Sigmoid colon (tissue), 3 donors: ENCODE measurements around the gene XYLT1.

ENCODE experiments used
- POLR2A ChIP-seq, 2 donors: fragments of 450-650 bp; IDR thresholded peaks; one replicate each; pipeline ENCODE4 v1.6.1; 2016; ENCODE audit warnings: antibody characterized with exemption in 2 of 2, mild to moderate bottlenecking in 2 of 2, moderate library complexity in 2 of 2
- TF ChIP-seq, protein P1 (sequence below), 4 experiments: fragments of 450-650 bp in 3 of 4; fragments of 200-600 bp in 1 of 4; IDR thresholded peaks; one replicate each; pipeline ENCODE4 v1.5.1; 2016 to 2019; ENCODE audit warnings: antibody characterized with exemption in 4 of 4, mild to moderate bottlenecking in 3 of 4, moderate library complexity in 2 of 4

DNA sequence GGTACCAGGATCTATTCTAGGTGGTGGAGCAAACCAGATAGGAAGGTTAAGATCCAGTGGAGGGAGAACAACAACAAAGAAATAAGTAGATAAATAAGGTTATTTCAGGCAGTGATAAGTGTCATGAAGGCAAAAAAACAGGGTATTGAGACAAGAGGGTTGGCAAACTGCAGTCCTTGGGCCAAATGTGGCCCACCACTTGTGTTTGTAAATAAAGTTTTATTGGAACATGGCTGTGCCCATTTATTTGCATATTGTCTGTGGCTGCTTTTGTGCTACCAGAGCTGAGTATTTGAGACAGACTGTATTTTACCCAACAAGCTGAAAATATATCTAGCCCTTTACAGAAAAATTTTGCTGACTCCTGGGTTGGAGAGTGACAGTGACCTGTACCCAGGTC is 361.3 kb downstream of the XYLT1 start:
- no peak for TF ChIP-seq POLR2A (IDR thresholded peaks at IDR 0.05)
- TF ChIP-seq, protein P1, sequence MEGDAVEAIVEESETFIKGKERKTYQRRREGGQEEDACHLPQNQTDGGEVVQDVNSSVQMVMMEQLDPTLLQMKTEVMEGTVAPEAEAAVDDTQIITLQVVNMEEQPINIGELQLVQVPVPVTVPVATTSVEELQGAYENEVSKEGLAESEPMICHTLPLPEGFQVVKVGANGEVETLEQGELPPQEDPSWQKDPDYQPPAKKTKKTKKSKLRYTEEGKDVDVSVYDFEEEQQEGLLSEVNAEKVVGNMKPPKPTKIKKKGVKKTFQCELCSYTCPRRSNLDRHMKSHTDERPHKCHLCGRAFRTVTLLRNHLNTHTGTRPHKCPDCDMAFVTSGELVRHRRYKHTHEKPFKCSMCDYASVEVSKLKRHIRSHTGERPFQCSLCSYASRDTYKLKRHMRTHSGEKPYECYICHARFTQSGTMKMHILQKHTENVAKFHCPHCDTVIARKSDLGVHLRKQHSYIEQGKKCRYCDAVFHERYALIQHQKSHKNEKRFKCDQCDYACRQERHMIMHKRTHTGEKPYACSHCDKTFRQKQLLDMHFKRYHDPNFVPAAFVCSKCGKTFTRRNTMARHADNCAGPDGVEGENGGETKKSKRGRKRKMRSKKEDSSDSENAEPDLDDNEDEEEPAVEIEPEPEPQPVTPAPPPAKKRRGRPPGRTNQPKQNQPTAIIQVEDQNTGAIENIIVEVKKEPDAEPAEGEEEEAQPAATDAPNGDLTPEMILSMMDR (IDR thresholded peaks at IDR 0.05) = no peak
